Adrenal gland (tissue), 12 donors: ENCODE measurements around the gene TMC1. TPM values are rescaled to one million over a fixed set of nuclear protein-coding genes. Genes with fewer than 3 reads are reported as not detected.

Experiments
- DNase-seq, 7 donors: peaks; one replicate each; pipeline ENCODE4 v3.0.0-alpha.2; 2019 to 2020
- H3K27ac ChIP-seq, 5 donors: fragments of 200-600 bp; sonication (generic) in 4 of 5; 1 replicate in 3 of 5; 2 replicates in 2 of 5; pipeline versions ENCODE4 v1.5.1 to v1.8.0; 2016 to 2020; ENCODE audit warnings: mild to moderate bottlenecking in 1 of 5
- H3K27me3 ChIP-seq: fragments of 200-600 bp; 2 replicates; pipeline ENCODE4 v1.8.0; 2021
- H3K36me3 ChIP-seq, 2 donors: fragments of 200-600 bp; replicated peaks in 1 of 2; 1 replicate in 1 of 2; 2 replicates in 1 of 2; pipeline versions ENCODE4 v1.5.1 to v1.8.0; 2018 to 2022
- H3K4me1 ChIP-seq, 2 donors: fragments of 200-600 bp; replicated peaks in 1 of 2; 1 replicate in 1 of 2; 2 replicates in 1 of 2; pipeline versions ENCODE4 v1.5.1 to v1.8.0; 2018 to 2021
- H3K4me3 ChIP-seq, 4 donors: fragments of 200-600 bp; sonication (generic) in 3 of 4; one replicate each; pipeline ENCODE4 v1.5.1; 2016 to 2018
- H3K9me3 ChIP-seq, 3 donors: fragments of 200-600 bp; sonication (generic) in 1 of 3; replicated peaks in 1 of 3; 1 replicate in 2 of 3; 2 replicates in 1 of 3; pipeline versions ENCODE4 v1.5.1 to v1.8.0; 2016 to 2021
- POLR2A ChIP-seq, 2 donors: fragments of 450-650 bp; IDR thresholded peaks; one replicate each; pipeline ENCODE4 v1.6.1; 2017; ENCODE audit warnings: antibody characterized with exemption in 2 of 2, mild to moderate bottlenecking in 2 of 2, moderate library complexity in 1 of 2
- WGBS, 4 donors: extraction: QIAGEN DNeasy Blood & Tissue Kit in 2 of 4; methylation state at CpG; one replicate each; pipeline versions ENCODE4 v1.1.5 to v1.1.7; 2013 to 2017; 5-methylcytosine and 5-hydroxymethylcytosine counted together
- intact Hi-C, 2 donors: fragments of 100-400 bp; cut with DNase I; formaldehyde crosslinking; loops; one replicate each; pipeline versions ENCODE4 v1.14.1 to v1.15.0; 2022 to 2023
- polyA plus RNA-seq, 3 donors: library from polyadenylated mRNA; stranded (reverse); fragments of 200-250 nt in 2 of 3; fragments of 350-450 nt in 1 of 3; fragmentation: Illumina TruSeq in 1 of 3; extraction: RNeasy Lipid Tissue Mini Kit (QIAGEN cat#74804) in 1 of 3; gene quantifications; one replicate each; pipeline ENCODE4 v1.2.3, GENCODE V29; 2013 to 2014
- total RNA-seq, 9 donors: library from RNA; depleted of rRNA in 4 of 9; stranded (reverse); fragments of >200 nt in 4 of 9; fragments of 120-200 nt in 1 of 9; fragmentation: NEBNext Ultra II Directional in 1 of 9; extraction: Animal tissue kit (Norgen Biotek cat#: 25700) in 1 of 9; gene quantifications; one replicate each; pipeline versions ENCODE4 v1.1.0 to v1.2.4, GENCODE V29; 2013 to 2023
- TF ChIP-seq, protein P1 (sequence below), 6 experiments: fragments of 450-650 bp in 4 of 6; fragments of 200-600 bp in 2 of 6; sonication (generic) in 1 of 6; IDR thresholded peaks; 1 replicate in 5 of 6; 2 replicates in 1 of 6; pipeline versions ENCODE4 v1.5.1 to v1.8.0; 2016 to 2021; ENCODE audit warnings: antibody characterized with exemption in 6 of 6, mild to moderate bottlenecking in 2 of 6, moderate library complexity in 1 of 6
- donor health status: healthy with polysubstance abuse.
- donor health status: Bipolar disorder and iron deficiency.
- donor health status: DM: yes; HTN: yes; CAD: no.
- donor health status: DM: no; HTN: no; CAD: no.
- donor health status: DM: no; HTN: no; CAD: no.
- donor health status: DM: yes; HTN: yes; CAD: no.

The TMC1 gene
- total and polyA plus RNA-seq, 12 donors: 0.22 to 1.5 (median 0.50) TPM; not detected in 7

DNA sequence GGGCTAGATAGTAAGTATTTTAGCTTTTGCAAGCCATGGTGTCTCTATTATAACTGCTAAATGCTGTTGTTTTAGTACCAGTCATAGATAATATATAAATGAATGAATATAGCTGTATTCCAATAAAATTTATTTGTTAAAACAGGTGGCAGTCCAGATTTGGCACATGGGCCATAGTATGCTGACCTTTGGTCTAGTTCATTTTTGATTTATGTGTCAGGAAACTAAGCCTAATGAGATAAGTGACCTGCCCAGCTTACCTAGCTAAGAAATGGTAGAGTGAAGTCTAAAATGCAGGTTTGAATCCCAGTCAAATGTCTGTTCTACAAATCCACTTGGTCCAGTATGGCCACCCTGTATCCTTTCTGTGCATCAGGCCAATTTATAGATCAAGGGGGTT lies 292.1 kb downstream of the TMC1 start:
- no peak overlapping the region for H3K27ac ChIP-seq
- no peak for TF ChIP-seq POLR2A (IDR thresholded peaks at IDR 0.05)
- TF ChIP-seq, protein P1, sequence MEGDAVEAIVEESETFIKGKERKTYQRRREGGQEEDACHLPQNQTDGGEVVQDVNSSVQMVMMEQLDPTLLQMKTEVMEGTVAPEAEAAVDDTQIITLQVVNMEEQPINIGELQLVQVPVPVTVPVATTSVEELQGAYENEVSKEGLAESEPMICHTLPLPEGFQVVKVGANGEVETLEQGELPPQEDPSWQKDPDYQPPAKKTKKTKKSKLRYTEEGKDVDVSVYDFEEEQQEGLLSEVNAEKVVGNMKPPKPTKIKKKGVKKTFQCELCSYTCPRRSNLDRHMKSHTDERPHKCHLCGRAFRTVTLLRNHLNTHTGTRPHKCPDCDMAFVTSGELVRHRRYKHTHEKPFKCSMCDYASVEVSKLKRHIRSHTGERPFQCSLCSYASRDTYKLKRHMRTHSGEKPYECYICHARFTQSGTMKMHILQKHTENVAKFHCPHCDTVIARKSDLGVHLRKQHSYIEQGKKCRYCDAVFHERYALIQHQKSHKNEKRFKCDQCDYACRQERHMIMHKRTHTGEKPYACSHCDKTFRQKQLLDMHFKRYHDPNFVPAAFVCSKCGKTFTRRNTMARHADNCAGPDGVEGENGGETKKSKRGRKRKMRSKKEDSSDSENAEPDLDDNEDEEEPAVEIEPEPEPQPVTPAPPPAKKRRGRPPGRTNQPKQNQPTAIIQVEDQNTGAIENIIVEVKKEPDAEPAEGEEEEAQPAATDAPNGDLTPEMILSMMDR (IDR thresholded peaks at IDR 0.05): no peak
- no peaks in the 10 kb centered on the region for H3K9me3 ChIP-seq
- H3K4me1 ChIP-seq: no peaks in the 10 kb centered on the region
- H3K36me3 ChIP-seq: no peaks in the 10 kb centered on the region
- intact Hi-C loops: no loop called here
- DNase-seq: no peak
- no peaks in the 10 kb centered on the region for H3K27me3 ChIP-seq
- no peak overlapping the region for H3K4me3 ChIP-seq

- intact Hi-C loops: no loop called here
- TF ChIP-seq POLR2A (IDR thresholded peaks at IDR 0.05): no peak
- TF ChIP-seq, protein P1 (IDR thresholded peaks at IDR 0.05): no peak
- Histone ChIP-seq H3K27ac (no peak overlapping the region), H3K4me1 (no peaks in the 10 kb centered on the region), H3K9me3 (no peaks in the 10 kb centered on the region), H3K36me3 (no peaks in the 10 kb centered on the region), H3K4me3 (no peak overlapping the region), H3K27me3 (no peaks in the 10 kb centered on the region)
- DNase-seq: peak in 1 of 7 donors; percentile 17
- WGBS, 4 donors: 67 to 70% (median 69%) methylated on average over 7 of the region's 7 CpGs
Observed at GRCh38 chr9:72814083-72814597, 292.7 kb downstream of the TMC1 start.

- 92 to 96% (median 93%) methylated on average over 8 of the region's 8 CpGs for WGBS, 4 donors
- Histone ChIP-seq H3K27me3 (no peaks in the 10 kb centered on the region), H3K27ac (no peak overlapping the region), H3K4me3 (no peak overlapping the region), H3K9me3 (no peaks in the 10 kb centered on the region), H3K4me1 (no peaks in the 10 kb centered on the region), H3K36me3 (no peaks in the 10 kb centered on the region)
- intact Hi-C loops: no loop called here
- TF ChIP-seq, protein P1 (IDR thresholded peaks at IDR 0.05): no peak
- no peak for TF ChIP-seq POLR2A (IDR thresholded peaks at IDR 0.05)
- no peak for DNase-seq
Observed at GRCh38 chr9:72816666-72817065, 295.3 kb downstream of the TMC1 start.

DNA sequence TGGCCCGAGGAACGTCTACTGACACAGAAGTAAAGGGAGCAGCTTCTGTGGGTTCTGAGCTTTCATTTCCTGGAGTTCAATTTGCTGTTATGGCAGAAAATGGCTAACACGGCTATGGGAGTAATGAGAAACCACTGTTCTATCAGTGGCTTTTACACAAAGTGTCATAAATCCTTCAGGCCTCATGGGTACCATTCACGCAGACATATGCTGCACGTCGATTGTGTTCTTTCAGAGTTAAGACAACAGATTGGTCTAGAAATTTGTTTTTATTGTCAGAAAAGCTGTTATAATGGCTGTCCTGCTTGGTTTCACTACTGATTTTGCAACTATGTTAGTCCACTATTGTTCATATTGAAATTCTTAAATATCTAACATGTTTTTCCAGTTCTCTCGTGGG lies 296.0 kb downstream of the TMC1 start:
- 79 to 85% (median 80%) methylated on average over 7 of the region's 7 CpGs for WGBS, 4 donors
- no peak for TF ChIP-seq POLR2A (IDR thresholded peaks at IDR 0.05)
- TF ChIP-seq, protein P1 (IDR thresholded peaks at IDR 0.05): no peak
- Histone ChIP-seq H3K27me3 (no peaks in the 10 kb centered on the region), H3K27ac (no peak overlapping the region), H3K4me1 (no peaks in the 10 kb centered on the region), H3K9me3 (no peaks in the 10 kb centered on the region), H3K36me3 (no peaks in the 10 kb centered on the region), H3K4me3 (no peak overlapping the region)
- intact Hi-C loops: no loop called here
- no peak for DNase-seq
